Measurements from ENCODE around the gene AK9. TPM values are rescaled to one million over a fixed set of nuclear protein-coding genes. Genes with fewer than 3 reads are reported as not detected.

The AK9 gene
- total and polyA plus RNA-seq, 9 of the 15 experiments (the other 6 are each of a cell fraction or from before 2014, with no cell fraction given): 0.59 to 1.9 (median 1.2) TPM

DNA sequence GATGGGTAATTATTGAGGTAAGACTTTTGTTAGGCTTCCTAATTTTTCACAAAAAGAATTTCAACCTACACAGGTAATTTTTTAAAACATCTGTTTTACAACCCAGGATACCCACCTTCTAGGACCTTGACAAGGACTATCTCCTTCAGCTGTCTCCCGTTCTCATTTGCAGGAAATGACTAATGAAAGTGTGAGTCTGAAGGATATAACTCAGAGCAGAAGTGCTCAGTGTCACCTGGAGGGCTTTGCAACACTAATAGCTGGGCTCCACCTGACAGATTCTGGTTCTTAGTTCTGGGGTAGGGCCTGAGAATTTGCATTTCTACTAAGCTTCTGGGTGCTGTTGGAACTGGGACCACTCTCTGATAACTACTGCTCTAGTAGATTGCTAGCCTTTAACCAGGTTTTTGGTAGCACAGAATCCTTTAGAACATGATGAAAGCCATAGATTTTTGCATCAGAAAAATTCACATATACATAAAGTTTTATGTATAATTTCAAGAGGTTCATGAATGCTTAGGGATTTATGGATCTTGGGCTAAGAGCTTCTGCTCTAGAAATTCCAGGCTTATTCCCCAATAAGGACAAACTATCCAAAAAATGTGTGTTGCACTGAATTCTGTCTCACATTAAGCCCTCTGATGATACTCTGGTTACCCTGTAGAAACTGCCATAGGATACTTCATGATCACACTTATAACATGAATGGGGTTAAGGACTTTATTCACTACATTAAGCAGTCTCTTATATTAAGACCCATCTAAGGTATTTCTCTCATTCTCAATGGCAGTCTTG is 30.3 kb downstream of the AK9 start:
- POLR2A ChIA-PET: no interaction called here
- ATAC-seq (no peak), FAIRE-seq (no peak), DNase-seq (ENCODE audit: extremely low read depth in 1 of 4, low spot score in 3 of 4) (no peak)
- TF ChIP-seq MECOM (CRISPR knock-in tag; IDR thresholded peaks at IDR 0.05): no peak
- no peak for TF ChIP-seq ZNF589 (CRISPR knock-in tag; IDR thresholded peaks at IDR 0.05; ENCODE audit: low read depth)
- no peak for TF ChIP-seq ZNF224 (CRISPR knock-in tag; IDR thresholded peaks at IDR 0.05)
- TF ChIP-seq ZNF511 (CRISPR knock-in tag; IDR thresholded peaks at IDR 0.05): no peak
- no peak overlapping the region for H3K4me3 ChIP-seq
- no peaks in the 10 kb centered on the region for H4K20me1 ChIP-seq (replicated peaks; ENCODE audit: control insufficient read depth, insufficient read depth, low read length)
- no peak overlapping the region for H3K27ac ChIP-seq (ENCODE audit: extremely low read depth, low read depth, low read length)
- no peak overlapping the region for H2AFZ ChIP-seq (ENCODE audit: low read depth, low read length)
- H3K4me2 ChIP-seq (ENCODE audit: insufficient read depth, low read length): no peak overlapping the region
- no peaks in the 10 kb centered on the region for H3K9me3 ChIP-seq (replicated peaks; ENCODE audit: control insufficient read depth, insufficient read depth, low read depth, low read length)
- H3K79me2 ChIP-seq (ENCODE audit: control insufficient read depth, insufficient read depth, low read length): no peaks in the 10 kb centered on the region
- 0% methylated on average over 1 of the region's 1 CpG for WGBS (ENCODE audit: insufficient coverage, low coverage, missing lambda C conversion rate)
- H3K4me1 ChIP-seq (replicated peaks in 1 of 2; ENCODE audit: control insufficient read depth in 2 of 2, insufficient read depth in 2 of 2, low read length in 2 of 2): no peaks in the 10 kb centered on the region
- no peaks in the 10 kb centered on the region for H3K27me3 ChIP-seq (ENCODE audit: control insufficient read depth in 2 of 2, insufficient read depth in 2 of 2, low read length in 2 of 2)
- intact Hi-C loops (cut with micrococcal nuclease) (no loop called here), in situ Hi-C loops (cut with MboI) (no loop called here)
- no peaks in the 10 kb centered on the region for H3K36me3 ChIP-seq (ENCODE audit: control insufficient read depth, insufficient read depth, low read length)
- BruUV-seq (replicated peaks): no TSS peak
- H3K9ac ChIP-seq (ENCODE audit: insufficient read depth in 1 of 2, low read depth in 2 of 2, low read length in 2 of 2): no peak overlapping the region
- H3K9me1 ChIP-seq (ENCODE audit: control insufficient read depth, insufficient read depth, low read length): no peaks in the 10 kb centered on the region
- CTCF ChIA-PET (ENCODE audit: low intra/inter-chr PET ratio): no interaction called here

All from K562 (cell line).